GM18951 (cell line): Measurements from ENCODE around the gene FRAS1.
"Not testable (repeated sequence)": the region's sequence is repeated elsewhere in the genome, so short reads cannot be mapped to it uniquely, and the experiment has no call there.

Experiments
- POLR2A ChIP-seq: IDR thresholded peaks from 4 replicates; pipeline ENCODE4 v1.6.1; 2011; ENCODE audit warnings: mild to moderate bottlenecking; ENCODE audit not compliant: insufficient read length, insufficient read depth; ENCODE audit errors: extremely low read depth
- in situ Hi-C: fragments of 300-500 bp; cut with MboI; formaldehyde crosslinking; loops from one replicate; pipeline ENCODE4 v1.12.0; 2022; ENCODE audit warnings: low sequenced_read_pairs, mixed read lengths, inconsistent platforms; ENCODE audit not compliant: unreplicated experiment

FRAS1 gene, protein sequence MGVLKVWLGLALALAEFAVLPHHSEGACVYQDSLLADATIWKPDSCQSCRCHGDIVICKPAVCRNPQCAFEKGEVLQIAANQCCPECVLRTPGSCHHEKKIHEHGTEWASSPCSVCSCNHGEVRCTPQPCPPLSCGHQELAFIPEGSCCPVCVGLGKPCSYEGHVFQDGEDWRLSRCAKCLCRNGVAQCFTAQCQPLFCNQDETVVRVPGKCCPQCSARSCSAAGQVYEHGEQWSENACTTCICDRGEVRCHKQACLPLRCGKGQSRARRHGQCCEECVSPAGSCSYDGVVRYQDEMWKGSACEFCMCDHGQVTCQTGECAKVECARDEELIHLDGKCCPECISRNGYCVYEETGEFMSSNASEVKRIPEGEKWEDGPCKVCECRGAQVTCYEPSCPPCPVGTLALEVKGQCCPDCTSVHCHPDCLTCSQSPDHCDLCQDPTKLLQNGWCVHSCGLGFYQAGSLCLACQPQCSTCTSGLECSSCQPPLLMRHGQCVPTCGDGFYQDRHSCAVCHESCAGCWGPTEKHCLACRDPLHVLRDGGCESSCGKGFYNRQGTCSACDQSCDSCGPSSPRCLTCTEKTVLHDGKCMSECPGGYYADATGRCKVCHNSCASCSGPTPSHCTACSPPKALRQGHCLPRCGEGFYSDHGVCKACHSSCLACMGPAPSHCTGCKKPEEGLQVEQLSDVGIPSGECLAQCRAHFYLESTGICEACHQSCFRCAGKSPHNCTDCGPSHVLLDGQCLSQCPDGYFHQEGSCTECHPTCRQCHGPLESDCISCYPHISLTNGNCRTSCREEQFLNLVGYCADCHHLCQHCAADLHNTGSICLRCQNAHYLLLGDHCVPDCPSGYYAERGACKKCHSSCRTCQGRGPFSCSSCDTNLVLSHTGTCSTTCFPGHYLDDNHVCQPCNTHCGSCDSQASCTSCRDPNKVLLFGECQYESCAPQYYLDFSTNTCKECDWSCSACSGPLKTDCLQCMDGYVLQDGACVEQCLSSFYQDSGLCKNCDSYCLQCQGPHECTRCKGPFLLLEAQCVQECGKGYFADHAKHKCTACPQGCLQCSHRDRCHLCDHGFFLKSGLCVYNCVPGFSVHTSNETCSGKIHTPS (N-terminal part only)

DNA sequence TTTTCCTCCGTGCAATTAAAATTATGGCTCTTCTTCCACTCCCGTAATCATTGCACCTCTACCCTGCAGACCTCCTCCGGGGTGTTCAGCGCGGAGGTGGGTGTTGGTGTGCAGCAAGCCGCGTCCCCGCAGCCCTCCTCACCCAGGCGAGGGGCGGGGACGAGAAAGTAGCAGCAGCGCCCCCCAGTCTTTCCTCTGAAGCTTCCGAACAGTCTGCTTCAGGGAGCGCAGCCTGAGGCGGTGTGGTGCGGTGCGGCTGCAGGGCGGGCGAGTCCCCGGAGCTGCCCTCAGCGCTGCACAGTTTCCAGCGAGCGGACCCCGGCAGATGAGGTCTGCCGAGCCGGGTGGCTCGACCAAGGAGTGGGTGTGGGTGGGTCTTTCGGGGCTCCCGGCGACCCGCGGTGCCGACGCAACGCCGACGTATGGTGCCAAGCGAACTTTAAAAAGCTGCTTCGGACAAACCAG is at the start of gene FRAS1:
TSS of gene FRAS1 (plus strand) at position 189 of the 465 bp plus-strand sequence. CDS start 687 bp downstream, outside the sequence.
- in situ Hi-C loops: no loop called here
- no peak for TF ChIP-seq POLR2A

DNA sequence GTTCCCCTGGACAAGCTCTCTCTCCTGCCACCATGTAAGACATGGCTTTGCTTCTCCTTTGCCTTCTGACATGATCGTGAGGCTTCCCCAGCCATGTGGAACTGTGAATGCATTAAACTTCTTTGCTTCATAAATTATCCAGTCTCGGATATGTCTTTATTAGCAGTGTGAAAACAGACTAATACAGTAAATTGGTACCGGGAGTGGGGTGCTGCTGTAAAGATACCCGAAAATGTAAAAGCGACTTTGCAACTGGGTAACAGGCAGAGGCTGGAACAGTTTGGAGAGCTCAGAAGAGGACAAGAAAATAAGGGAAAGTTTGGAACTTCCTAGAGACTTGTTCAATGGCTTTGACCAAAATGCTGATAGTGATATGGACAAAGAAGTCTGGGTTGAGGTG is 46.1 kb upstream of the FRAS1 start:
- in situ Hi-C loops: not testable (repeated sequence)

DNA sequence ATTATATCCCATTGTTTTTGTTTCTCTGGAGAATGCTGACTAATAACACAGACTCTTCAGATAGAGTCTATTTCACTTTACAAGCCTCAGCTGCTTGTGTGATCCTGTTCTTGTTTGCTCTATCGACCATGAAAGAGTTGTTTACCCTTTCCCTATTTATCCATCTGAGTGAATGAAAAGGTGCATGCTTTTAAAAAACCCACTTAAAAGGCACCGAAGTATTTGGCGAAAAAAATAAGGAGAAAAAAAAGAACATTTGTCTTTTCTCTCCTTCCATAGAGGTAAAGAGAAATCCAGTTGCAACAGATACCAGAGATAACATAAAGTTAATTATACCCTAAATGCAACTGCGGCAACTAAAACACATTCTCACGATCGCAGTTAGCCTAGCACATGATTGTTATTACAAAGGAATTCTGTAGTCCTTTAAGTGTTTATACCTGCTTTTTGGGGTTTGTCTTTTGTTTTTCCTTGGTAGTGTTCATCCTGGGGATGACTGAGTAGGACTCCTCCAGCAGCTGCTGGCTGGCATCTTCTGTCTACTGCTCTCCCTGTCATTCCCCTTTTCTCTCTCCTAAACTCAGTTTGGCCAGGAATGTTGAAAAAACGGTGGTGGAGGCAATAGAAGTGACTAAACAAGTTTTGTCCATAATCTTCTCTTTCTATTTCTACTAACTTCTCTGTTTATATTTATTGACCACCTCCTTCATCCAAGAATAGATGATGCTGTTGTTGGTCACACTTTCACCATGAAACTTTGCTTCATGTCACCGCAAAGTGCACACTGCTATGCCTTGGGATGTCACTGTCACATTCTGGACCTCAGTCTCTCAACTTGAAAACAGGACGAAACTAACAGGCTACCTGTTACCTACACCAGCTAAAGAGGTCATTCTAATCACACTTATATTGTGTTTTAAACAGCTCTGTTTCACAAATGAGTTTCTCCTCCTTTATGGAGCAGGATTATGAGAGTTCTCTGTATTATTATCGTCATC is 41.9 kb upstream of the FRAS1 start:
- in situ Hi-C loops: no loop called here
- TF ChIP-seq POLR2A: no peak

DNA sequence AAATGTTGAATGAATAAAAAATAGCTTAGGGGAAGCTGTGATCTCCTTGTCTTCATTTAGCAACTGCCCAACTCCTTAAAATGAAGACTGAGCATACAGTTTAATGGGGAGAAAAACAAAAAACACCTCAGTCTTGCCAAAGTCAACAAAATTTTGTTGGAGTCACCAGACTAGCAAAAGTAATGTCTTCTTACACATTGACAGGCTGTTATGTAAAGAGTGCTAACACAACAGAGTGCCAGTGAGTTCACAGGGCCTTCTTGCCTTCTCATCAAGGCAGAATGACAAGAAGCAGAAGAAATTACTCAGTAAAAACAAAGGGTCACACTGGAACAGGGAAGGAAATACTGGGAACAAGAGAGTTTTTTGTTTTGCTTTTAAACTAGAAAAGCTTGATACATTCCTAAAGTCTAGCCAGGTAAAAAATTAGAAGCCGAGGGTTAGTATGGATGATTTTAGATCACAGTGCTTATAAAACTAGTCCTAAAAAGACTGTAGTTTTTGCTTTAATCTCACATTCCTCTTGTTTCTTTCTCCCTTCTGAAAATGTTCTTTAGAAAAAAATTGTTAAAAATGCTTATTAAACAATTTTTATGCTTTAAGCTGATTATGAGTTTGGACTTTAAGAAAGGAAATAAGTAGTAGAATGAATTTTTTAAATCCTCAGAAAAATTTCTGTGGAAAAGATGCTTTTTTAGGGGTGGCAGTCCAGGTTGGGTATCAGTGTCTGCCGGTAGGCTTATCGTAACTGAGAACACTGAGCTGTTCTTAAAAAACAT is 38.7 kb upstream of the FRAS1 start:
- TF ChIP-seq POLR2A: no peak
- in situ Hi-C loops: no loop called here

DNA sequence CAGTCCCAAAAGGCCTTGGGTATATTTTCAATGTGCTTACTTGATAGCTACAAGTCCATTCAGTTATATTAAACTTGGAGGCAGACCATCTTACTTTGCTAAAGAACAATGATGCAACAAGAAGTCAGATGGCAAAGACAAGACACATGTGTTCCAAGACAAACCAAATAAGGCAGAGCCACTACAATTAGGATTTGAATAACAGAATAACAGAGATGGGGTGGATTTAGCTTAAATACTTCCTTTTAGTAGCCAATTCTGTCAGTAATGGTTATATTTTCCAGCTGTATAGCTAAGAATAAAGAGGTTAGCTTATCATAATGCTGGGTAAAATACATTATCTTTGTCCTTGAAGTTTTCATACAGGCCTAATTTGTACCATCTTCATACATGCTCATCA is 37.7 kb upstream of the FRAS1 start:
- TF ChIP-seq POLR2A: no peak
- in situ Hi-C loops: no loop called here

DNA sequence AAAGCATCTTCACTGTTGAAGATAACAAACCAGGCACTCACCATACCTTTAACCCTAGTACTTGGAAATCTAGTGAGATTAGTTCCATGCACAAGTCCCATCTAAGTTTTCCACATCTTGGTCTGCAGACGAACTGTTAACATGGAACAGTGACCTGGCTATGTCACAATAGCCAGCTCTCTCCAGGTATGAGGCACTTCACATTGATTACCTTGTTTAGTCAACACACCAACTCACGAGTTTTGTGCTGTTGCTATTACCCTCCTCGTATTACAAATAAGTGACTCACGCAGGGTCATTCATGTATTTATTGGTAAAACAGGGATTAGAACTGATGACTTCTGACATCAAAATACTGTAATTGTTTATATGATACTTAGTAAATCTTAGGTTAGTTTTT is 36.4 kb upstream of the FRAS1 start:
- no peak for TF ChIP-seq POLR2A
- in situ Hi-C loops: no loop called here

DNA sequence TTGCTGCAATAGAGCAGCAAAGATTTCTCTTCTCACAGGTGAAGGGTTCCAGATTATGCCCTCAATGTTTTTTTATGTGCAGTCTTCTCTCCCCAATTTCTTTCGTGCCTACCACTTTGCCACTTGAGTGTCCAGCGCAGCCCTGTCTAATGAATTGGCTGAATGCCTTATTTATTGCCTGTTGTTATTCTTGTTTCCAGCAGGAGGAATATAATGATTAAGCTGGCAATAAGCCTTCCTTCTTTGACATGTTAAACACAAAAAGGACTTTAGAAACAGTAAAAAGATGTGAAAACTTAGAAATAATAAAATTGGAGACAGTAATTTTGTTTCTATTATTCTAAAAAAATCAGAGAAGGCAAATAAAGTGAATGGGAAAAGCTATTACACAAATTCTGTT is 34.6 kb upstream of the FRAS1 start:
- in situ Hi-C loops: no loop called here
- TF ChIP-seq POLR2A: no peak

DNA sequence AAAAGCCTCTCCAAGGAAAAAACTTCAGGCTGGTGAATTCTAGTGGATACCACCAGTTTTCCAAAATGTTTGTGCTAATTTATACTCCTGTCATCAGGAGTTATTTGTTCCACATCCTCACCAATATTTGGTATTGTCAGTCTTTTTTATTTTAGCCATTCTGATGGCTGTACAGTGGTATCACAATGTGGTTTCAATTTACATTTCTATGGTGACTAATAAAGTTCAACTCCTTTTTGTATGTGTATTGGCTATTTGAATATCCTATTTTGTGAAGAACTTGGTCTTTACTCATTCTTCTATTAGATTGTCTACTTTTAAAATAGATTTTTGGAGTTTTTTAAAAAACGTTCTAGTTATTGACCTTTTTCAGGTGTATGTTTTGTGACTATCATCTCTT is 33.0 kb upstream of the FRAS1 start:
- in situ Hi-C loops: no loop called here
- TF ChIP-seq POLR2A: no peak

DNA sequence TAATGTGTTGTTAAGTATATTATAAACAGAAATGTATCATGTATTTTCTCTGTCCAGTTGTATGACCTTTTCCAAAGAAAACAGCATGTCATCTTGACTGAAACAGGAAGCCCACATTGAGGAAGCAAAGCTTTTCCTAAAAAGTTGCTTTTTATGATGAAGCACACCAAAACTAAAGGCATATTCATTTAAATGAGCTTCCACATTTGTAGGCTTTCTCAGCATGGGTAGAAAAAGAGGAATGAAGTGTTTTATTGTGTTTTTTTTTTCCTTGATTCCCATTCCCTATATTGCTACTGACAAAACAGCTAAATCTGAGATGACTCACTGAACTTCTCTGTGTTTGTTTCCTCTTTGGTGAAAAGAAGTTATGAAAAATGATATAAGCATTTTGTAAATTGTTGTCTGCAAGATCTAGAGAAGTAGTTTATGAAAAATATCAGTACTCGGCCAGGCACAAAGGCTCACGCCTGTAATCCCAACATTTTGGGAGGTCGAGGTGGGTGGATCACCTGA is 32.5 kb upstream of the FRAS1 start:
- no peak for TF ChIP-seq POLR2A
- in situ Hi-C loops: no loop called here

DNA sequence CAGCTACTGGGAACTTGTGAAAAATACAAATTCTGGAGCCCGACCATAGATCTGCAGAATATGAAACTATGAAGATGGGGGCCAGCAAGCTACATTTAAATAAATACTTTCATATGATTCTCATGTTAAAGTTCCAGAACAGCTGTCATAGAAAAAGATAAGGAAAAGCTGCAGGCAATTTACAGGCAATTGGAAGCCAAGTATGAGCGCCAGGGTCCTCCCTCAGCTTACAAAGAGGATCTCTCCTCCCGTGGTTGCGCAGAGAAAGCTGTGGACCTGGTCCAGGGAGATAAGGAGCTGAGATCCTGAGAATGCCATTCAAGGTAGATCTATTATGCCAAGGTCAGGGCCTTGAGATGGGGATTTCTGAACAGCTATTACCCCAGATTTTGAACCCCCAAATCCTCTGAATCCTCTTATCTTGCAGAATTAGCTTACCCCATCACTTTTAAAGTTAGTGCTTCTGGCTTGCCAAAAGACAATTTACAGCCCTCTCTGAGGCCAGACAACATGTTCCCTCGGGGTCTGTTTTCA is 25.6 kb upstream of the FRAS1 start:
- TF ChIP-seq POLR2A: no peak
- in situ Hi-C loops: no loop called here

DNA sequence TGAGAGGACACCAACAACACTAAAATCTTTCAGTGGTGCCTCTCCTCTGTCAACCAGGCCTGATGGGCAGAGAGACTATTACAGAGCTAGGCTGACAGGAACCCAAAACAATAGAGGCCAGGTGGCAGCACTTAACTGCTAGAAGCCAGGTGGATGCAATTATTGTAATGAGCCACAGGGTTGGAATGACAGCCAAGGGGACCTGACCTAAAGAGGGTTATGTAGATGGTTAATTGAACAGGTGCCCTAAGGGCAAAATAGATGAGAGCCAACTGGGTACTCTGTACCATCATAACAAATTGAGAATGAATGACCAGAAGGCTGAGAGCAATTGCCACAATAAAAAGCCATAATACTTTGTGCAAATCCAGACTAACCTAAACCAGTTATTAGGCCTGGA is 24.7 kb upstream of the FRAS1 start:
- in situ Hi-C loops: no loop called here
- TF ChIP-seq POLR2A: no peak
